HG03025 (cell line): ENCODE measurements around the gene KCNK18.
A peak's percentile ranks its signal among the peaks of the same experiment; 100 is the strongest.

Source experiments
- ATAC-seq: cut with Tn5 transposase; IDR thresholded peaks from one replicate; pipeline ENCODE4 v1.9.1; 2021; ENCODE audit warnings: mild to moderate bottlenecking, moderate library complexity; ENCODE audit not compliant: unreplicated experiment, low FRiP score

KCNK18 gene

DNA sequence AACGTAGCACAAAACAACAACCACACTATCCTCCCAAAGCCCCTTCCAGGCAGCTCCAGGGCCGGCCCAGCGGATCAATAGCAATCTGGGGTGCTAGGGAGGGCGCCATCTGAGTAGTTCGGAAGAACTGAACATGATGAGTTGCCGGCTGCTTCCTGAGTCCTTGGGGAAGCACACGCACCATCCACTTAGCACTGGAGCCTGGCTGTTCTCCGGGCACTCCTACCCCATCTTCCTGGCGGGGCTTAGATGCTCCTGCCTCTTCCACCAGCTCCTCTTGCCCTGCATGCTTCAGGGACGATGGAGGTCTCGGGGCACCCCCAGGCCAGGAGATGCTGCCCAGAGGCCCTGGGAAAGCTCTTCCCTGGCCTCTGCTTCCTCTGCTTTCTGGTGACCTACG, at the start of gene KCNK18:
KCNK18 (plus strand) TSS at position 301 of the 400 bp plus-strand sequence; CDS start at position 301, 0 bp downstream.
- ATAC-seq, result no peak

DNA sequence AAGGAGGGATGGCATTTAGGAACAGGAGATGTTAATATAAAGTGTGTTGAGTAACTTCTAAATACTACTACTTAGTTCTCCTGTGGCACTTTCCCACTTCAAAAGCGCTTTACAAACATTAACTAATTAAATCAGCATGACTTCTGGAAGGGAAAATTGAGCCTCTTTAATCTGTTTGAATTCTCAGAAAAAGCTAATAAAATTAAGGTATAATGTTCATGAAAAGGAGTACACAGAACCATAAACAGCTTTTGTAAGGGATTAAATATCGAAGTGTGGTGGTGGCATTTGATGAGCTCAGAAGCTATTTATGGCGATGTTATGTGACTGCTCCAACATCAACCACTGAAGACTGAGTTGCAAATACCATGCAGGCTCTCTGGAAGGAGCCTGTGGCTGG, 49.0 kb upstream of the KCNK18 start:
- ATAC-seq, result no peak

DNA sequence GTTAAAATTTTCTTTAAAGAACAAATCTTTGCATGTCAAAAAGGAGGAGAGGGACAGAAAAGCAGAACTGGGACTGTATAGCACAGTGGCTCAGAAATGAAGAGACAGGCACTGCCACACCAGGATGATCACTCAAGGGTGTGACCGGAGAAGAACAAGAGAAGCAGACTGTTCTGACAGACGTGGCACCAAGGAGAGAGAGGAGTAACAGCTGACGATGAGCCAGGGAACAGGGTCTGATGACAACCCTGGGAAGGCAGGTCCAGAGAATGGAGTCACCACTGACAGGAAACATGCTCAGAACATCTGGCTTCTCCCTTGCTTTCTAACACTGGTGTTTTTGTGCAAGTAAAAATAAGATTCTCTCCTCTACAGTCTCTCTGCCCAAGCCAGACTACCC, 44.6 kb upstream of the KCNK18 start:
- ATAC-seq, result no peak

DNA sequence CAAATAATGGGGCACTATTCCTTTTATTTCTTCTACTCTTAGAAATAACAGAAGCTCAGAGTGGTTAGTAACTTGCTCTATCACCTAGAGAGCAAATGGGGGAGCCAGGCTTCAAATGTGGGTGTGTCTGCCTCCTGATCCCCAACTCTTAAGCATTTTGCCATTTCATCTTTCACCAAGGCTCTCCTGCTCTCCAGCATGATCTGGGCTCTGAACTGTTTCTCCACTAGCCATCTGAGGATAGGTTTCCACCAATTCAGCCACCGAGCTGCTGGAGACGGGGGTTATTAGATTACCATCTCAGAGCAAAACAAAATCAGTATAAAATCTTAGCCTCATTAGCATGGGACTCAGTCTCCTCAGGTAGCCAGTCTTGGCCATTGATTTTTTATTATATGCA, 39.0 kb upstream of the KCNK18 start:
- no peak for ATAC-seq

DNA sequence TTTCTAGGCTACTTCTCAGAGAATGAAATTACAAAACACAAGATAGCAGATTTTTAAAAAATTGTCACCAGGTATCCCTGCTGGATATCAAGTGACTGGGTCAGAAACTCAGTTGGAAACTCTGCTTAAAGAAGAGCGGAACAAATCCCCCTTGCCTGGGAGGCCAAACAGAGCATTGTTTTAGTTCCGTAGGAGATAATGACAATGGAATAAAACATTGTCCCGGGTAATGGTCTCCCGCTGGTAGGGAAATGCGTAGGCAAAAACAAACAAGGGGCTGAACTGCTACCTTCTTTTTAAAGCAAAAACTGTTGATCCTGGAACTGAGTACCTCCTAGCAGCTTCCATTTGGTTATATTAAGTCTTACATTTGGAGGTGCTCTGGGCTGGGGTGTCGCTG, 37.9 kb upstream of the KCNK18 start:
- no peak for ATAC-seq

DNA sequence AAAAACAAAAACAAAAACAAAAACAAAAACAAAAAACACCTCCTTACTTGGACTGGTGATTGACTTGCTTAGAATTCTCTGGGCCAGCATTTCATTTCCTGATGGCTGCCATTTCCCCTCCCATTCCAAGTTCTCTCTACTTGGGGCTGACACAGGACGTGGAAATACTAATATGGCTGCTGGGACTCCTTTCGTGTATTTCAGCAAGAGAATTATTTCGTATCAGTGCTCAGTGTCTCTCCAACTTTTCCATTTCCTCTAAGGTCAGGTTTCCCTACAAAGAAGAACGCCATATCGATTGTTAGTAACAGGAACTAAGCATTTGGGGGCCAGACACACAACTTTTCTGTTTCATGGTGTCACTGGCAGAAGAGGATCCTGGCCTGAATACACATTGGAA, 36.7 kb upstream of the KCNK18 start:
- no peak for ATAC-seq

DNA sequence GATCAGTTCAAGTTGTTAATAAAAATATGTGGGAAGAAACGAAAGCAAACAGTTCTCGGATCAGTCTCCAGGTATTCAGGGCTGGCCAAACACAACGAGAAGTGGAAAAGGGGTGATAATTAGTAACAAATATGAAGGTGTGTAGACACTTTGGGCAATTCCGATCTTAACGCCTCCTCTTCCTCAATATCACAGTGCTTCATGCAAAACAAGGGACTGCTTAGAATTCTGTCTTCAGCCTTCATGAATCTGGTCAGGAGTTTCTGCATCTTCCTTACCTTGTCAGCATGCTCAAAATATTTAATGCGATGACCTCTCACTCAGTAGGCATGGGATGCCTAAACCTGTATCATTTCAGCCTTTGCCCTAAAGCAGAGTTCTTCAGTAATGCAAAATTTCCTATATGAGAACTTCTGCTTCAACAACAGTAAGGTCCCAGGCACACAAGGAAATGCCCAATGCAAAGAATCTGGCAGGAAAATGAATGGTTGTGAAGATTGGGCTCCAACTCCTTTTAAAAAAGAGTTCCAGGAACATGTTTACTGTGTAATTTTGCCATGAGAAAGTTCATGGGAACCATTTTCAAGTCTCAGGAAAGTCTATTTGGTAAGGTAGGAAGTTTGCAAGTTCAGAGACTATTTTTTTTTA, 35.8 kb upstream of the KCNK18 start:
- ATAC-seq, result no peak

DNA sequence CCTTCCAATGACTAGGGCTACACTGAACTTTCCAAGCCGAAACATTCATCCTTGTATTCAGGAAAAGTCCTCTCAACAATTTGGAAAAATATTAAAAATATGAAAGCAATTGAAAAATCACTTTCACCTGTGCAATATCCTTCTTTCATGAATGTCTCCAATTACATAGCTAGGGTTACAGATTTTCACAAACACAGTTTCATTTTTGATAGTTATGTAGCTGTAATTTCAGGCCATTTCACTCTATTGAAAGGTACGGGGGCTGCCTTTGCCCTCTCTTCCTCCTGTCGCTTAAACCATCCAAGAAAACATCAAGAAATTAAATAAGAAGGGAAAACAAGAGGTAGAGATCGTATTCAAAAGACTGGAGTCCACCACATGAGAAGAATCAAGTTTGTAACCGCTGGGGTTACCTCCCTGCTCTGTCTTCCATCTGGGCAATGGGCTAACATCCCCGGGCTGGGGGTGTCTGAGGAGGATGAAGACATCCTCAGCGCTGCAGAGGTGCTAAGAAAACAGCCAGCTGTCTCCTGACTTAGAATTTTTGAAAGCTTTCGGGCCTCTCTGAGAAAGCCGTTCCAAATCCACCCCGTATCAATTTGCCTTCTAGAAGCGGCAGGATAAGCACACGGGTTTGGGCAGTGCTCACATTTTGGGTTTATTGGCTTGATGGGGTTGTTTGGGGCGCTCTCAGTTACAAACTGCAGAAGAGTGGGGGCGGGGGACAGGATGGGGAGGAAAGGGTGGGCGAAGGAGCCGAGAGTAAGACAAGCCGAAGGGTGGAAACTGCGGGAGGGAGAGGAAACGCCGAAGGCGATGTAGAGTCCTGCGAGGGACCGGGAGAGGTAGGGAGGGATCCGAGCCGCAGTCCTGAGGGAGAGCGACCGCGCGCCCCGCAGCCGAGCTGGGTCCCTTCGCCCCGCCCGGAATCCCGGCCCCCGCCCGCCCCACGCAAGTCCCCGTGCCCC, 34.9 kb upstream of the KCNK18 start:
- ATAC-seq, result no peak

DNA sequence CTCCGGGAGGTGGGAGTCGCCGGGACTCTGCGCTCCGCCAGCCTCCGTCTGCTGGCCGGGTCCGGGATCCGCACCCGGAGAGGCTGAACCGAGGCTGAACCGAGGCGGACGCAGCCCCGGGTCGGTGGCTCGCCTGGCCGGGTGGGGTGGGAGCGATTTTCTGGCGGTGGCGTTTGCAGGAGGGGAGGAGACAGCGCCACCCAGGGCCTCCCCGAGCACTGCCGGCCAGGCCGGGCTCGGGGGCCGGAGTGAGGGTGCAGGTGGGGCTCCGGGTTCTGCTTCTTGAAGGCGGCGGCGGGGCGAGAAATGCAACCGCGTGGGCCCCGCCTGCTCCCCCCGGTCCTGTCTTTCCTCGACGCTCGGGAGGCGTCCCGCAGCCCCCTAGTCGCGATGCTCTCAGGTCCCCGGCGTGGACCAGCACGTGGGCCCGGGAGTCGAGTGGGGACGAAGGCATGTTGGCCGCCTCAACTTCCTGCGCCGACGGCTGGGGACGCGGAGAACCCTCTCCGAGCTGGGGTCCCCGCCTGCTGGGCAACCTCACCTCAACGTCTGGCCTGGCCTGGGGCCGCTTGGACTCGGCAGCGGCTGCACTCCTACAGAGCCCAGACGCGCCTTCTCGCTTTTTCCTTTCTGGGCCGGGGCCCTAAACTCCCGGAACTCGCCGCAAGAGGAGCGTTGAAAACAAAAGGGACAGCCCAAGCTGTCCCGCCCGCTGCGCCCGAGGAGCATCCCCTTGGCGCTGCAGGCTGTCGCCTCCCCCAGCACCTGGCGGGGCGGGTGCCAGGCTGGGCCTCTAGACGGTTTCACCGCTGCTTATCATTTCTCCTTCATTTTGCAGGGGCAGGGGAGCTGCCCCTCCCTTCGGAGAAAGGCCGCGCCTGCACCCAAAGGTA, 34.0 kb upstream of the KCNK18 start:
- ATAC-seq, result no peak

DNA sequence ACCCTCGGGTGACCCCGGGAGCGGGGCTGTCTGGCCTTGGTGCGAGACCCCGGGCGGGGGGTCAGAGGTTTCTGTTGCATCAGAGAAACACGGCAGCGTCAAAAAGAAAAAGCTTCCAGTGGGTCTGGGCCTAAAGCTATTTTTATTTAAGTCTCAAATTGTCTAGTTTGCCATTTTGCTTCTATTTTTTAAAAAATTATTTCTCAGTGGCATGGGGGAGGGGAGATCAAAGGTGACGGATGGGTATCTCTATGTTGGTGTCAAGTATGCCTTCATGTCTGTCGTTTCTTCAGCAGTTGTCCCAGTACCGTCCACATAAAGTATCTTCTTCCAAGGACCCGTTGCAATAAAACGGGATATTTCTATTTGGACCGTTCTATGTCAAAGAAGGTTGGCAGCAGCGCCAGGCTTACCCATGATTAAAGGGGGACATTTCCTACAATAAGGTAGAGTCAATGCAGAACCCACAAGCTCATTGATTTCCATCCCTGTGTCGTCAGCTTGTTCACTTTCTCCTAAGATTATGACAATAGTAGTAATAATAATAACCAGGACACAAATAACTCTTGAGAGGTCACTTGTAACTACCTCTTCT, 33.2 kb upstream of the KCNK18 start:
- ATAC-seq, result no peak

DNA sequence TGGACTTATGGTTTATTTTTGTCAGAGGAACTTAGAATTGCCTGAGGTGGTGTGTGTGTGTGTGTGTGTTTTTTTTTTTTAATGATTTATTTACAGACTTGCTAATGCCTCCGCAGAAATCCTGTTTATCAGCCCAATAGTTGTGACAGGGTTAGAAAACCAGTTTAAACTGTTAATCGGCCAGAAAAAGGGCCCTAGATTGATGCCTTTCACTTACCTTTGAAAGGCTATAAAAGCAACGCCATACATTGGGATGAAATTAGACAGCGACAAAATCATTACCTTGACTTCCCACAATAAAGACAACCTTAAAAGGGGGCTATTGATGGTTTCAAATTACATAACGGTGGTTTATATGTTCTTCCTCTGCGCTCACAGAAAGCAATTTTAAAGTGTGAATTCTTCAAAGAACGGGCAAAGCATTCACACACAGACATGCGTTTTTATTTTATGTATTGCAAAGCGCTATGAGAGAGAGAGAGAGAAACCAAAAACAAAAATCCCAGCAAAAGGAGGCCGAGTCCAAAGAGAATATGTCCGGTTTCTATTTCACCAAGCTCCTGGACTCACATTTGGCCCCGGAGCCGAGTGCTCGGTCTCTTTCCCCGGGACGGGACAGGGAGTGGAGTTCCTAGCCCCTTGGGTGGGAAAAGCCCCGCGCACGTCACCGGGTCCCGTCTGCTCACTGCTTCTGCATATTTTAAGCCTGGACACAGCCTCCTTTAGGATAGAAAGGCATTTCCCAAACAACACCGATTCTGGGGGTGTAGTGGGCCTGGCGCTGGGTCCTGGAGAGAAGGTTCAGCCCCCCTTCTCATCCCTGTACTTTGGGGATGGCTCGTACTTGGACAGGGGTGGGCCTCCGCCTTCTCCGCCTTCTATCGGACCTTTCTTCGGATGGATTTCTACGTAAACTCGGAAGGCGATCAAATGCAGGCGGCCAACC, 32.4 kb upstream of the KCNK18 start:
- no peak for ATAC-seq

DNA sequence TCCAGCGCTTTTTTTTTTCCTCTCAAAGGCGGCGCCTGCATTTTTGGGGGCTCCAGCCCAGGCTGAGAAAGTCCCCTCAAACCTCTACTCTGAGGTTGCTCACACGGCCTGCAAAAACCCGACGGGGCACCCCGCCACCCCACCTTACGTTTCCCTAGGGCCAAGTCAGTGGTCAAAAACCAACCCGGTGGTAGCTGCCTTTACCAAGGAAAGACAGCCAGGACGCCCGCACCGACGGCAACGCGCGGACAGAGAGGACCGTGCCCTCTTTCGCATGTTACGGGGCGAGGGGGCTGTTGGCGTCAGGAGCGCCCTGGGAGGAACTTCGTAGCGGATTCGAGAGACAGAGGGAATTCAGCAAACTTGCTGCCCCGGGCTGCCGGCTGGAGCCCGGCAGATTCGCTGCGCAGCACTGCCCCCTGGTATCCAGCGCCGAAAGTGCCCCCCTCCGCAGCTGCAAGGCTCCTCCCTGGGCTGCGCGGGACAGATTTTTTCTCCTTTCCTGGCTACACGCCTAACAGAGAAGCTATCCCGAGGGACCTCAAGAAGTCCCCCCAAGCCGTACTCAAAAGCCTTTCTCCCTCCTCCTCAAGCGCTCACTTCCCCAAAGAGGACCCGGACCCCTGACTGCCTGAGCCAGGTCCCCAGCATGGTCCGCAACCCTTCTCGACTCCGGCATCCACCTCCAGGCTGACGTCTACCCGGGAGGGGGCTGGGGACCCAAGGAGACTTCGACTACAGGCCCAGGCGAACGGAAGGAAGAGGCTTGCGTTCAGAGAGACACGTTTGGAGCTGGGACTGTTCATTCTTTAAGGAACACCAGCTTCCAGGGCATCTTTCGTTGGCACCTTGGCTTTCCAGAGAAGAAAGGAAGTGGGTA, 31.5 kb upstream of the KCNK18 start:
- no peak for ATAC-seq

DNA sequence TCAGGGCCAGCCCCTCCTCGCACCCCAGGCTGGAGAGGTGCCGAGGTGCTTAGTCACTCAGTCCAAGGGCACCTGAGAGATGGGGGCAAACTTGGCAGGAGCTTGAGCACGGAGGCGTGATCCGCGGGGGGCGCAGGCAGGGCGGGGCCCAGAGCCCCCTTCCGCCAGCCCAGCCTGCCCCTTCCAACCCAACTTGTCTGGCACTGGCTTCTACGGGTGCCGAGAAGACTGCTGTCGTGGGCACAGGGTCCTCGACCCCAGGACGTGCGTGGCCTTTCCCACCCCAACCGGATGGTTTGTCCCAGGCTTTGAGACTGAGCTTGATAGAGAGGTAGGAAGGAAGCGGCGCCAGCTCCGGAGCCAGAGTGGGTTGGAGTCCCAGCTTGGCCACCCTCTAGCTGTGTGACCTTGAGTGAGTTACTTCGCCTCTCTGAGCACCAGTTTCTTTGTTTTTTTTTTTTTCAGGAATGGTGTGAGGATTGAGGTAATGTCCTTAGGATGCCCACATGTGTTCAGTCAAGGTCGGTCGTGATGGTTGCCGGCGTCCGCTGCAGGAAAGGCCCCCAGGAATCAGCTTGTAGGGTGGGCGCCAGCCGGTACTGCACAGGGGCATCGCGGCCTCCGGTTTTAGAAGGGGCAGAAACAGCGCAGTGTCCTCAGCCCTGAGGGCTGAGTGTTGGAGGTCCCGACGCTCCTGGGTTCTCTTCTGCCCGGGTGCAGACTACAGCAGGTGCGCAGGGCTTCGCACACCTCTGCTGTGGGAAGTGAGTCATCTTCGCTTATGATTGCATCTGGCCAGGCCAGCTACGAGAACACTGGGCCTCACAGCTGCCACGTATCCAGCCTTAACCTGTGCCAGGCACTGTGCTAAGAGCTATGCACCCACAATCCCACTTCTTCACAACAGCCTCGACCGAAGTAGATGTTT, 30.6 kb upstream of the KCNK18 start:
- ATAC-seq, result no peak

DNA sequence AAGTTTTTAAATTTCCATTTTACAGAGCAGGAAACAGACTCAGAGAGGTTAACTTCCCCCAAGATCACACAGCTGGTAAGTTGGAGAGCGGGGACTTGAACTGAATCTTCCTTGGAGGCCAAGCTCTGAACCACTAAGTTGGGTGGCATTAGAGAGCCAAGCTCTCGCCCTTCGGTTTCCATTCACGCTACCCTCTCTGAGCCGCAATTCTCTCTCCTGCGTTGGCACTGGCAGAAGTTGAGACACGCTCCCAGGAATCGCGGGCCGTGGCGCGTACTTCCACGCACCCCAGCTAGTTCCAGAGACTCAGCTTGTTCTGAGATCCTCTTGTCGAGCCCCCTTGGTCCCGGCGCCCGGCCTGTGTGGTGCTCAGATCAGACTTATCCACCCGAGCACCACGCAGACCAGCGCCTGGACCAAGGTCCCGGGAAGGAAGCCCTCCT, 29.9 kb upstream of the KCNK18 start:
- no peak for ATAC-seq

DNA sequence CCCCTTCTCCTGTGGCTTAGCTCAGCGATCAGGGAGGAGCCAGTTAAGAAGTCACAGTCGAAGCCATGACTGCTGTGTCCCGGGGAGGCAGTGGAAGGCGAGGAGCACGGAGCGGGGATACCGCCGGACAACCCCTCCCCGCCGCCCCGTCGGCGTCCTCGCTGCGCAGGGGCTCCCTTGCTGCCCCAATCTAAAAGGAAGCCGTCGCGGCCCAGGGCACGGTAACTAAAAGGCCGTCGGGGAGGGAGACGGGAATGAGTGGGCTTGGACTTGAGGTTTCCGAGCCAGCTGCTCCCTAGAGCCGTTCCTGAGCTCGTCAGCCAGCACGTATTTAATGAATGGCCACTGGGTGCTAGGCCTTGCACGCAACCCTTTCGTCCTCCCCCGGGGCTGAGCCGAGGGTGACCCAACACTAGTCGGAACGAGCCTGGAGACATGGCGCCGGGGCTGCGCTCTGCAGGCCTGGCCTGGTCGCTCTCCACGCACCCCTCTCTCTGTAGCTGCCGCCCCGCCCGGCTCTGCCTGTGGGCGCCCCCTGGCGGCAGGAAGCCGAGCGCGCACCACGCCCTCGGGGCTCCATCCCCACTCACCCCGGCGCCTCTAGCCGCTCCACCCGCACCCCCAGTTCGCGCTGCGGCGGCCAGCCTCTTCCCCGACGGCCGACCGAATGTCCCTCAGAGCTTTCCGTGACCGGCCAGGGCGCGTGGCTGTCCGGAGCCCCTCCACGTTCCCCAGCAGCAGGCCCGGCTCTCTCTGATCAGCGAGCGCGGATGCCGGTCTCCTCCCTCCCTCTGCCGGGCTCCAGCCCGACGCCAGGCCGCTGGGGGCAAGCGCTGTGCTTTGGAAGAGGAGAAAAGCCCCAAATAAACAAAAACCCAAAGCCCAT, 29.3 kb upstream of the KCNK18 start:
- ATAC-seq, result peak; percentile 83

DNA sequence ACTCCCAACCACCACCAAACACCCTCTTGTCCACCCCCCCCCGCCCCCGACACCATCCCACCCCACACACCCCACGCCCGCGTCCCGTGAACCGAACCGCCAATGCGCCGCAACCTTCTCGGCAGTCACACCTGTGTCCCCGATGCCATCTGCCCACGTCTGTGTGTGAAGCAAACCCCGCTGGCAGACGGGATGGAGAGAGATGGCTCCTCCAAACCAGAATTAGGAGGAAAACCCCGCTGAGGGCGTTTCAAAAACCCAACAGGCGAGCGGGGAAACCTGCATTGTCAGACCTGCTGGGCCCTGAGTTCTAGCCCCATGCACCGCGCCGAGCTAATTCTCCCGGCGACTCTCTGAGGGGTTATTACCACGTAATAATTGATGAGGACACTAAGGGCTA, 28.6 kb upstream of the KCNK18 start:
- no peak for ATAC-seq
